Left renal pelvis (tissue), 4 donors: ENCODE measurements around the gene CRYAB. TPM values are rescaled to one million over a fixed set of nuclear protein-coding genes. Genes with fewer than 3 reads are reported as not detected.
"Not testable (repeated sequence)": the region's sequence is repeated elsewhere in the genome, so short reads cannot be mapped to it uniquely, and the experiment has no call there.

Experiments
- DNase-seq, 4 donors: peaks; one replicate each; pipeline ENCODE4 v3.0.0-alpha.2; 2013; ENCODE audit warnings: low read depth in 4 of 4, low spot score in 3 of 4
- polyA plus RNA-seq, 4 donors: library from polyadenylated mRNA; unstranded; fragments of 120-200 nt; gene quantifications; one replicate each; pipeline ENCODE4 v1.2.1, GENCODE V29; 2013; ENCODE audit not compliant: insufficient read length in 4 of 4

Gene CRYAB
- polyA plus RNA-seq, 4 donors: 45.1 to 63.6 (median 56.4) TPM

DNA sequence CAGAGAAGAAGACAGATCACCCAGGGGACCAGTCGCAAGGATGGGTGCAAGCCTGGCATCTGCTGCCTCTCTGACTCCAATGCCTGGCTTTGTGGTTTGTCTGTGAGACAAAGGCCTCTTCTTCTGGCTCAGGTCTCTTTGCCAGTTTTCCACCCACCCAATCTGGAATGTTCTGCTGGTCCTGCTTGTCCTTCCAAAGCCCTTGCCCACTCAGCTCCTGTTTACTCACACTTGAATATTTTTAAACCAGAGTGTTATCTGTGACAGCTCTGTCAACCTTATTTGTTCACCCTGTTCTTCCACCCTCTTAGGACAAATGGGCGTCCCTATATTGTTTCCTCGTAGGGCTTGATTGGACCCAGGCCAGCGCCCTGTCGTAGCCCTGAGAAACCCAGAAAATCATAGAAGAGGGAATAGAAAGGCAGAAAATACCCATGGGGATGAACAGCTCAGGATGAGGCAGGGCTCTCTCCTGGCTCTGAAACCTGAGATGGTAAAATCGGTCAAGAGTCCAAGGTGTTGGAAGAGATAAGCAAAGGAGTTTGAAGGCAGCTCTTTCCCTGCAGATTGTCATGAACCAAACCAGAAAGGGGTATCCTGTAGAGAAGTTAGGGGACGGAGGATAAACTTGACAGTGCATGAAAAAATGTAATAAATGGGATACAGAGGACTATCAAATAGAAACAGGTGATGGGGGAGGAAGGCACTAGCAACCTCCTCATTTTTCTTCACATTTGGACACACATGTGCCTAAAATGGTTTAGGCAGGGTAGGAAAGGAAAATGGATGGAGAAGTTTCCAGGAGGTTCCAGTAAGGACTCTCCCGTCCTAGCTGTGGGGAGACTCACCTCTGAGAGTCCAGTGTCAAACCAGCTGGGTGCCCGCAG lies 651 bp downstream of the CRYAB start:
- no peak for DNase-seq

- no peak for DNase-seq
These were observed 2.2 kb downstream of the CRYAB start for GRCh38 chr11:111909378-111909777.

DNA sequence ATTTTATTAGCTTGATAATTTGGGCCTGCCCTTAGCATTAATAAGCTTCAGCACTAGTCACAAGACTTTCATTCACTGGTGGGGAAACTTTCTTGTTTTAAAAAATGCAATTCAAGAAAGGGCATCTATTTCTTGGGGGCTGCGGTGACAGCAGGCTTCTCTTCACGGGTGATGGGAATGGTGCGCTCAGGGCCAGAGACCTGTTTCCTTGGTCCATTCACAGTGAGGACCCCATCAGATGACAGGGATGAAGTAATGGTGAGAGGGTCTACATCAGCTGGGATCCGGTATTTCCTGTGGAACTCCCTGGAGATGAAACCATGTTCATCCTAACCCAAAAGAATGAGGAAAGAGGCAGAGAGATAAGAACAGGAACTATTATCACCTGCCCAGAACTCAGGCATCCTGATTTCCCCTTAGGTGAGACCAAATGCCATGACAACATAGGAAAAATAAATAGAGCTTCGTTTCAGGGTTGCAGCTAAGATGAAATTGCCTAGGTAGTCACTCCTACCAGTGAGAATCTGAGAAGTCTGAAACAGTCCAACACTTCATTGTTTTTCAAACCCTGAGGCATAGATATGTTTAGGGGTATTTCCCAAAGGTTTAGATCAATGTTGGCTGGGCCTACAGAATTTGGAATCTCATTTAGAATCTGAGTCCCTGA lies 2.8 kb downstream of the CRYAB start:
- DNase-seq: no peak

DNA sequence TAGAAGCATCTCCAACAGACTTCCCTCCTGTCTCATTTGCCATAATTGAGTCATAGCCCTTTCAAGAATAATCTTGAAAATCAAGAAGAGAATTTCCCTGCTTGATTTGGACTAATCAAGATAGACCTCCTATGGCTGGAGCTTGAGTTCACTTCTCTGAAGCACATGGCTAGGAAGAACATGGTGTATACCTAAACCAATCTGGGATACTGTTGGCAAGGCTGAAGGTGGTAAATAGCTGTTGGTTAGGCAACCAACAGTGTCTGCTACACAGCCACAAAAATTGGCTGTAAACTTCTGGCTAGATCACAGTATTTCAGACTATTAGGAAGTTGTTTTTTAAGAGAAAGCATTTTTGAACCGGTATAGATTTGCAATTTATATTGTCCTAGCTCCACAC lies 4.9 kb downstream of the CRYAB start:
- no peak for DNase-seq

GRCh38 chr11:111905411-111905810 lies 6.2 kb downstream of the CRYAB start:
- no peak for DNase-seq

GRCh38 chr11:111886844-111887243 lies 24.7 kb downstream of the CRYAB start:
- no peak for DNase-seq

DNA sequence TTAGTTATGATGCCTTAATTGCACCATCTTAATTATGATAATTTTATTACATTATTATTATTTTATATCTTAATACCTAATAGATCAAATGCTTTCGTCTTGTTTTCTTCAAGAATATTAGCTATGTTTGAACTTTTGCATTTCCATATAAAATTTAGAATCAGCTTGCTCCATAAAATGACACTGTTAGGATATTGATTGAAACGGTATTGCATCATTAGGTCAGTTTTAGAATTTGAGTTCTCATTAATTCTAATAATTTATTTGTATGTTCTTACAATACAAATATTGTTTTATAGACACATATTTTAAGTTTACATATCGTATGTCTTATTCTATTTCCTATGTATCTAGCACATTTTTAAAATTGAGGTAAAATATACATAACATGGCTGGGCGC lies 25.5 kb downstream of the CRYAB start:
- no peak for DNase-seq

DNA sequence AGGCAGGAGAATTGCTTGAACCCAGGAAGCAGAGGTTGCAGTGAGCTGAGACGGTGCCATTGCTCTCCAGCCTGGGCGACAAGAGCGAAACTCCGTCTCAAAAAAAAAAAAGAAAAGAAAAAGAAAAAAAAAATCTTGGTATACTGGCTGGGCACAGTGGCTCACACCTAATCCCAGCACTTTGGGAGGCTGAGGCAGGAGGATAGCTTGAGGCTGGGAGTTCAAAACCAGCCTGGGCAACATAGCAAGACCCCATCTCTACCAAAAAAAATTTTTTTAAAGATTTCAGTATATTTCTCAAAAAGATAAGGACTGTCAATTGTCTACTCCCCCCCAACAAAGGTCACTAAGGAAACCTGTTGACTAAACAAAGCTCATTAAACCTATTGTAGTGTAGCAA lies 26.5 kb downstream of the CRYAB start:
- not testable (repeated sequence) for DNase-seq

DNA sequence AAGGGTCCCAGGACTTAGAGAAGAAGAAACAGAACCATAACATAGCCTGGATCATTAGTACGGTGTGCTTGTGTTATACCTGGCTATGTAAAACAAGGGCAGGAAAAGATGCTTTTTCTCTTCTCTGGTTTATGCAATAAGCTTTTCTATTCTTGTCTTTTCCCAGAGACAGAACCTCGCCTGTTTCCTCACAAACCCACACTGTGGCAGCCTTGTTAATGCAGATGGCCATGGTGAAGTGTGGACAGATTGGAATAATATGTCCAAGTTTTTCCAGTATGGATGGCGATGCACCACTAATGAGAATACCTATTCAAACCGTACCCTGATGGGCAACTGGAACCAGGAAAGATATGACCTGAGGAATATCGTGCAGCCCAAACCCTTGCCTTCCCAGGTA lies 29.4 kb downstream of the CRYAB start:
- DNase-seq: no peak

GRCh38 chr11:111879637-111879960 lies 32.0 kb downstream of the CRYAB start:
- DNase-seq: peak in 1 of 4 donors; percentile 16

DNA sequence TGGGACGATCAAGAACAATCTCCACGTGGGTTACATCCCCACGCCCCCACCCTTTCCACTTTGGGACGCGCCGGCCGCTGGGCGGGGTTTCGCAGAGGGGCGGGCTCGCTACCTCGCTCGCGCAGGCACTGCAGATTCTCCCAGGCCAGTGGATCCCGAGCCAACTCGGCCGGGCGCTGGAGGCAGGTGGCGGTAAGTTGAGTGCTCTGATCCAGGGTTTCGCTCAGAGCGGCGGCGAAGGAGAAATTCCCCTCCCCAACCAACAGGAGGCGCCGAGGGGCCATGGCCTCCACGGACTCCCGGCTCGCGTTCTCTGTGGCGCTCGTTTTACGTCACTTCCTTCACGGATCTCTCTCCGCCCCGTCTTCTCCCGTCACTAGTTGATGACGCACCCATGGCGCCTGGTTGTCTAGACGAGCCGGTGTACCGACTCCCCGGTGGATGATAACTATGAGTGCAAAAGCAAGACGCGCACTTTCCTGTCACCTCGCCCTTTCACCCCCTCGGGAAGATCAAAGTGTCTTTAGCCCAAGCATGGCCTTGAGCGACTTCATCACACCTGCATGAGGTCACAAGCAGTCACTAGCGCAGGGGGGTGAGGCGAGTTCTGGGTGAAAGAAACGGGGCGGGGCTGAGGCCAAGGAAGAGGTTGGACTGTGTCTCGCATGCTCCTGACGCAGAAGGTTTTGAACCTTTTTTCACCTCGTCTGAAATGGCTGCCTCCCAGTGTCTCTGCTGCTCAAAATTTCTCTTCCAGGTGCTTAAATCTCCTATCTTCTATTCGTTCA lies 32.5 kb downstream of the CRYAB start, which contains the start of the genes CFAP68 and FDXACB1:
CFAP68 (plus strand) TSS at position 693 of the 788 bp plus-strand sequence; CDS start at position 713, 20 bp downstream.
FDXACB1 (minus strand) TSS at position 317 of the 788 bp plus-strand sequence; CDS start at position 284, 33 bp downstream.
- peak; percentile 95 to 97 (median 97) for DNase-seq

- DNase-seq: peak in 1 of 4 donors; percentile 35
These were observed 33.2 kb downstream of the CRYAB start for GRCh38 chr11:111878385-111878848.

- DNase-seq: no peak
These were observed 39.8 kb downstream of the CRYAB start for GRCh38 chr11:111871693-111872161.

DNA sequence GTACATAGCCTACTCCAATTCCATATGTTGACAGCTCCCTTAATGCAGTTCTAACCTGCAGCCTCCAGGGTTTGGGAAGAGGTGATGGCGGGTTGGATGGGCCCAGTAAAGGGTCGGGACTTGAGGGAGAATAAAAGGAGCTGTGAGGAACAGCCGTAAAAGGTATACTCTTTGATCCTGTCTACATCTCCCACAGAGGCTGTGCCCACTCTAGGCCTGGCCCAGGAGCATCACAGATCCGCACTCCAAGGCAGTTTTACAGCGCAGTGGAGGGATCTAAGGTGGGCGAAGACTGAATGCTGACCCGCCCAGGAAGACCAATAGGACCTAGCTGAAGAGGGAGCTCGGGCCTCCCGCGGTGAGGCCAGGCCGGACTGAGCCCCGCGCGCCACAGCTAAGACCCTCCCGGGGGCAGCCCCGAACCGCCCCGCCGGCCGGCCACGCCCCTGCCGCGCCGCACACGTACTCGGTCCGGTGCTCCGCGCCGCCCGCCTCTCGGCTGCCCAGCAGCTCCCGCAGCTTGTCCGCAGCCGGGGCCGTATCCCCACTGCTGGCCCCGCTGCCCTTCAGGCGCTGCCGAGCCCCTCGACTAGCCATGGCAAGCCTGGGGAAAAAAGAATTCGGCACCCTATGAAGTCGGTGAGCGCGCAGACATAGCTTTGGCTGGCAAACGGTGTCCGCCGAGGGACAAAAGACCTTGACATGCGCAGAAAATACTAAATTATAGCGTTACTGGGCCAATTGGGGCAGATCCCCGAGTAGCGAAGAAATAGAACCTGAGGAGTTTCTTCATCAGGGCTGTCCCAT lies 40.5 kb downstream of the CRYAB start, which contains the start of gene ALG9:
ALG9 (minus strand) TSS at position 696 of the 807 bp plus-strand sequence; CDS start at position 597, 99 bp downstream.
- peak; percentile 65 to 79 (median 72) for DNase-seq

GRCh38 chr11:111870522-111870885 lies 41.1 kb downstream of the CRYAB start:
- DNase-seq: no peak

DNA sequence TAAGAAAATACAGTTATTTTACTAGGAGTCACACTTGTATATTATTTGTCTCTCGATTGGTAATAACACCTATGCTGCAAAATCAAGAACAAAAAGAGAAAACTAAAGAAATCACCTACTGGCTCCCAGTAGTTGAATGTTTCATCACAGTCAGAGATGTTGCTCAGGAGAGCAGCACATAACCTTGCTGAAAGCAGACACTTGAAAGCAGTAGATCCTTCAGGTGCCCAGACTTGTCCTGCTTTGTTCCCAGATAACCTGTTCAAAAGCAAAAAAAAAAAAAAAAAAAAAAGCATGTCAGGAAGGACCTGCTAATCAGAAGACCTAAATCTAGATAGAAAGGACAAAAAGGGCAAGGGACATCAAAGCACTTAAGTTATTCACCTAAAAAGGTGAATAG lies 41.5 kb downstream of the CRYAB start:
- no peak for DNase-seq

DNA sequence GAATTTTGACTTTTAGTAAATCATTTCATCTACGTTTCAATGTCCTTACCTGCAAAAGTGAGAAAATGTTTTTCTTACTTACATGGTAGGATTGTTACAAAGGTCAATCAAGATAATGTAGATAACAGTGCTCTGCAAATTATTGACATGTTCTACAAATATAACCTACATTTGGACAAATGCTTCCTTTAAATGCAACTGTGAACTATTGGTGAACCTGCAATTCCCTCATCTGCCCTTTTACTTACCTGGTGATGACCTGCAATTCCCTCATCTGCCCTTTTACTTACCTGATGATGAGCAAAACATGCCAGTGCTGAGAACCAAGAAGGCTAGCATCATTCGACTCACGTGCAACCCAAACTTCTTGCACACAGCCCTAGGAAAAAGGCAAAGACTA lies 51.3 kb downstream of the CRYAB start:
- DNase-seq: no peak
